ENCODE measurements around the gene CYP20A1.
"Not testable (repeated sequence)": the region's sequence is repeated elsewhere in the genome, so short reads cannot be mapped to it uniquely, and the experiment has no call there.

Gene CYP20A1

GRCh38 chr2:203209538-203209937, 29.3 kb upstream of the CYP20A1 start:
- DNase-seq (ENCODE audit: low read depth): no peak
- no peak for TF ChIP-seq CTCF (conservative IDR thresholded peaks at IDR 0.05; ENCODE audit: low read depth, low read length)
- no peak overlapping the region for H3K4me3 ChIP-seq (ENCODE audit: low read length)

- DNase-seq (ENCODE audit: low read depth): no peak
- TF ChIP-seq CTCF (conservative IDR thresholded peaks at IDR 0.05; ENCODE audit: low read depth, low read length): peak; percentile 82
- H3K4me3 ChIP-seq (ENCODE audit: low read length): no peak overlapping the region
These were observed 13.3 kb upstream of the CYP20A1 start for GRCh38 chr2:203225423-203226039.

GRCh38 chr2:203229674-203230073, 9.1 kb upstream of the CYP20A1 start:
- DNase-seq (ENCODE audit: low read depth); H3K4me3 ChIP-seq (ENCODE audit: low read length): not testable (repeated sequence)

- no peak for TF ChIP-seq CTCF (conservative IDR thresholded peaks at IDR 0.05; ENCODE audit: low read depth, low read length)
- H3K4me3 ChIP-seq (ENCODE audit: low read length): no peak overlapping the region
- no peak for DNase-seq (ENCODE audit: low read depth)
These were observed 1.2 kb upstream of the CYP20A1 start for GRCh38 chr2:203237346-203238238.

- H3K4me3 ChIP-seq (ENCODE audit: low read length): peak overlapping the region; percentile 94
- TF ChIP-seq CTCF (conservative IDR thresholded peaks at IDR 0.05; ENCODE audit: low read depth, low read length): no peak
- no peak for DNase-seq (ENCODE audit: low read depth)
These were observed 520 bp upstream of the CYP20A1 start for GRCh38 chr2:203238292-203238703.

- no peak for DNase-seq (ENCODE audit: low read depth)
- no peak overlapping the region for H3K4me3 ChIP-seq (ENCODE audit: low read length)
- TF ChIP-seq CTCF (conservative IDR thresholded peaks at IDR 0.05; ENCODE audit: low read depth, low read length): no peak
These were observed 1.7 kb downstream of the CYP20A1 start for GRCh38 chr2:203240491-203240890.

GRCh38 chr2:203242518-203242917, 3.7 kb downstream of the CYP20A1 start:
- no peak for TF ChIP-seq CTCF (conservative IDR thresholded peaks at IDR 0.05; ENCODE audit: low read depth, low read length)
- no peak for DNase-seq (ENCODE audit: low read depth)
- H3K4me3 ChIP-seq (ENCODE audit: low read length): no peak overlapping the region

Data from retinal pigment epithelial cell (primary cell).